ENCODE results near the gene SRPK2. TPM values are rescaled to one million over a fixed set of nuclear protein-coding genes. Genes with fewer than 3 reads are reported as not detected.
"Not testable (repeated sequence)": the region's sequence is repeated elsewhere in the genome, so short reads cannot be mapped to it uniquely, and the experiment has no call there.

The SRPK2 gene
- total RNA-seq, 1 experiment from 2014 or later, result 28.4 TPM

GRCh38 chr7:105336009-105336408 lies 52.7 kb downstream of the SRPK2 start:
- H3K4me3 ChIP-seq (ENCODE audit: insufficient read depth, low read depth, low read length), result no peak overlapping the region
- no peaks in the 10 kb centered on the region for H3K27me3 ChIP-seq (ENCODE audit: control insufficient read depth, insufficient read depth, low read length)
- H3K36me3 ChIP-seq (replicated peaks; ENCODE audit: control insufficient read depth, insufficient read depth, low read length), result no peaks in the 10 kb centered on the region
- DNase-seq, result no peak

GRCh38 chr7:105332661-105333060 lies 56.1 kb downstream of the SRPK2 start:
- not testable (repeated sequence) for DNase-seq; H3K4me3 ChIP-seq (ENCODE audit: insufficient read depth, low read depth, low read length); H3K27me3 ChIP-seq (ENCODE audit: control insufficient read depth, insufficient read depth, low read length); H3K36me3 ChIP-seq (replicated peaks; ENCODE audit: control insufficient read depth, insufficient read depth, low read length)

- Histone ChIP-seq H3K4me3 (ENCODE audit: insufficient read depth, low read depth, low read length) (no peak overlapping the region), H3K36me3 (replicated peaks; ENCODE audit: control insufficient read depth, insufficient read depth, low read length) (no peaks in the 10 kb centered on the region), H3K27me3 (ENCODE audit: control insufficient read depth, insufficient read depth, low read length) (no peaks in the 10 kb centered on the region)
- DNase-seq, result no peak
Observed at GRCh38 chr7:105330526-105330925, 58.2 kb downstream of the SRPK2 start.

- DNase-seq, result no peak
- Histone ChIP-seq H3K4me3 (ENCODE audit: insufficient read depth, low read depth, low read length) (no peak overlapping the region), H3K36me3 (replicated peaks; ENCODE audit: control insufficient read depth, insufficient read depth, low read length) (no peaks in the 10 kb centered on the region), H3K27me3 (ENCODE audit: control insufficient read depth, insufficient read depth, low read length) (no peaks in the 10 kb centered on the region)
Observed at GRCh38 chr7:105327201-105327600, 61.5 kb downstream of the SRPK2 start.

GRCh38 chr7:105325216-105325904 lies 63.4 kb downstream of the SRPK2 start:
- H3K4me3 ChIP-seq (ENCODE audit: insufficient read depth, low read depth, low read length), result no peak overlapping the region
- no peak for DNase-seq
- H3K27me3 ChIP-seq (ENCODE audit: control insufficient read depth, insufficient read depth, low read length), result no peaks in the 10 kb centered on the region
- no peaks in the 10 kb centered on the region for H3K36me3 ChIP-seq (replicated peaks; ENCODE audit: control insufficient read depth, insufficient read depth, low read length)

GRCh38 chr7:105324606-105325005 lies 64.1 kb downstream of the SRPK2 start:
- not testable (repeated sequence) for DNase-seq; H3K4me3 ChIP-seq (ENCODE audit: insufficient read depth, low read depth, low read length); H3K36me3 ChIP-seq (replicated peaks; ENCODE audit: control insufficient read depth, insufficient read depth, low read length); H3K27me3 ChIP-seq (ENCODE audit: control insufficient read depth, insufficient read depth, low read length)

GRCh38 chr7:105323366-105323765 lies 65.4 kb downstream of the SRPK2 start:
- H3K4me3 ChIP-seq (ENCODE audit: insufficient read depth, low read depth, low read length), result no peak overlapping the region
- H3K36me3 ChIP-seq (replicated peaks; ENCODE audit: control insufficient read depth, insufficient read depth, low read length), result no peaks in the 10 kb centered on the region
- no peak for DNase-seq
- H3K27me3 ChIP-seq (ENCODE audit: control insufficient read depth, insufficient read depth, low read length), result no peaks in the 10 kb centered on the region

GRCh38 chr7:105322655-105323277 lies 66.0 kb downstream of the SRPK2 start:
- Histone ChIP-seq H3K4me3 (ENCODE audit: insufficient read depth, low read depth, low read length) (no peak overlapping the region), H3K36me3 (replicated peaks; ENCODE audit: control insufficient read depth, insufficient read depth, low read length) (no peaks in the 10 kb centered on the region), H3K27me3 (ENCODE audit: control insufficient read depth, insufficient read depth, low read length) (no peaks in the 10 kb centered on the region)
- DNase-seq, result no peak

GRCh38 chr7:105321754-105322455 lies 66.8 kb downstream of the SRPK2 start:
- H3K4me3 ChIP-seq (ENCODE audit: insufficient read depth, low read depth, low read length), result no peak overlapping the region
- no peaks in the 10 kb centered on the region for H3K36me3 ChIP-seq (replicated peaks; ENCODE audit: control insufficient read depth, insufficient read depth, low read length)
- no peaks in the 10 kb centered on the region for H3K27me3 ChIP-seq (ENCODE audit: control insufficient read depth, insufficient read depth, low read length)
- DNase-seq, result no peak

- no peaks in the 10 kb centered on the region for H3K36me3 ChIP-seq (replicated peaks; ENCODE audit: control insufficient read depth, insufficient read depth, low read length)
- no peak overlapping the region for H3K4me3 ChIP-seq (ENCODE audit: insufficient read depth, low read depth, low read length)
- H3K27me3 ChIP-seq (ENCODE audit: control insufficient read depth, insufficient read depth, low read length), result no peaks in the 10 kb centered on the region
- DNase-seq, result no peak
Observed at GRCh38 chr7:105320896-105321295, 67.8 kb downstream of the SRPK2 start.

GRCh38 chr7:105319578-105319977 lies 69.1 kb downstream of the SRPK2 start:
- DNase-seq, result no peak
- no peak overlapping the region for H3K4me3 ChIP-seq (ENCODE audit: insufficient read depth, low read depth, low read length)
- no peaks in the 10 kb centered on the region for H3K27me3 ChIP-seq (ENCODE audit: control insufficient read depth, insufficient read depth, low read length)
- no peaks in the 10 kb centered on the region for H3K36me3 ChIP-seq (replicated peaks; ENCODE audit: control insufficient read depth, insufficient read depth, low read length)

GRCh38 chr7:105316578-105317344 lies 72.0 kb downstream of the SRPK2 start:
- Histone ChIP-seq H3K4me3 (ENCODE audit: insufficient read depth, low read depth, low read length) (no peak overlapping the region), H3K27me3 (ENCODE audit: control insufficient read depth, insufficient read depth, low read length) (no peaks in the 10 kb centered on the region), H3K36me3 (replicated peaks; ENCODE audit: control insufficient read depth, insufficient read depth, low read length) (no peaks in the 10 kb centered on the region)
- DNase-seq, result no peak

GRCh38 chr7:105315357-105315756 lies 73.4 kb downstream of the SRPK2 start:
- no peak for DNase-seq
- Histone ChIP-seq H3K36me3 (replicated peaks; ENCODE audit: control insufficient read depth, insufficient read depth, low read length) (no peaks in the 10 kb centered on the region), H3K27me3 (ENCODE audit: control insufficient read depth, insufficient read depth, low read length) (no peaks in the 10 kb centered on the region), H3K4me3 (ENCODE audit: insufficient read depth, low read depth, low read length) (no peak overlapping the region)

- Histone ChIP-seq H3K27me3 (ENCODE audit: control insufficient read depth, insufficient read depth, low read length) (no peaks in the 10 kb centered on the region), H3K4me3 (ENCODE audit: insufficient read depth, low read depth, low read length) (no peak overlapping the region), H3K36me3 (replicated peaks; ENCODE audit: control insufficient read depth, insufficient read depth, low read length) (no peaks in the 10 kb centered on the region)
- DNase-seq, result peak; percentile 40
Observed at GRCh38 chr7:105309235-105310169, 79.2 kb downstream of the SRPK2 start.
